HAP-1 (cell line): Measurements from ENCODE around the gene EVX2.

Source experiments
- DNase-seq, 2 experiments: peaks; one replicate each; pipeline ENCODE4 v3.0.0-alpha.2; 2016 to 2020; ENCODE audit warnings: low spot score in 2 of 2
- H3K27me3 ChIP-seq: fragments of 250-450 bp; sonication (Bioruptor Pico); 2 replicates; pipeline ENCODE4 v1.5.1; 2020; ENCODE audit warnings: low read depth, mild to moderate bottlenecking, moderate library complexity
- H3K36me3 ChIP-seq: fragments of 250-450 bp; sonication (Bioruptor Pico); replicated peaks from 2 replicates; pipeline ENCODE4 v1.5.1; 2020; ENCODE audit warnings: mild to moderate bottlenecking
- H3K4me1 ChIP-seq: fragments of 250-450 bp; sonication (Bioruptor Pico); 2 replicates; pipeline ENCODE4 v1.5.1; 2020; ENCODE audit warnings: mild to moderate bottlenecking
- H3K4me3 ChIP-seq: fragments of 250-450 bp; sonication (Bioruptor Pico); 2 replicates; pipeline ENCODE4 v1.5.1; 2020; ENCODE audit warnings: mild to moderate bottlenecking, moderate library complexity
- H3K9me3 ChIP-seq: fragments of 250-450 bp; sonication (Bioruptor Pico); 2 replicates; pipeline ENCODE4 v1.5.1; 2020; ENCODE audit warnings: mild to moderate bottlenecking, moderate library complexity
- in situ Hi-C: fragments of 300-500 bp; cut with MboI; formaldehyde crosslinking; loops from 3 replicates; pipeline ENCODE4 v1.14.3; 2020; ENCODE audit warnings: low sequenced_read_pairs, inconsistent platforms, mixed read lengths

Gene EVX2

DNA sequence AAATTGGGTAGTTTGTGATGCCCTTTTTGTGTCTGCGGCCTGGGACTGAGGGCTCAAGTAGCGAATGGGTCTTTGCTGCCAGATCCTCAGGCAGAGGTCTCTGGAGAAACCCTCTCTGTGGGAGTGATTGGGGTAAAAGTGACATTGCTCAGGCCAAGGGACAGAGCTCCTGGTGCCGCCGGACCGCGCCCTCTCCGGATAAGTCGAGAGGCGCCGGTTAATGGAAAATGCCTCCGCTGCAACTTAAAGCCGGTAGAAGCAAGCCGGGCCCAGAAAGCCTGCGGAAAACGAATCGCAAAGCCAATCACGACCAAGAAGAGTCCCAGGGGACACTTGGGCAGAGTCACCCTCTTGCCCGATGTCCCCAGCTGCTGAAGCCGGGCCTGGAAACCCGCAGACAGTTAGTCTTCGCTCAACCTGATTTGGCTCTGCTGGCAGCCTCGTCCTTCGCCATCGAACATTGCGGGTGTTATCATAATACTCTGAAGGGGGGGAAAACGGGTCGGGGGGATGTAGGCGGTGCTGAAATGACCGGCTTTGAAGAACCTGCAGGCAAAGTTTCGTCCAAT lies 15.5 kb upstream of the EVX2 start:
- in situ Hi-C loops = loop anchor here (5.0 to 25.0 kb wide), 4 partner anchors 412 to 1387 kb away; no protein-coding TSS in a partner anchor
- no peak overlapping the region for H3K4me3 ChIP-seq

DNA sequence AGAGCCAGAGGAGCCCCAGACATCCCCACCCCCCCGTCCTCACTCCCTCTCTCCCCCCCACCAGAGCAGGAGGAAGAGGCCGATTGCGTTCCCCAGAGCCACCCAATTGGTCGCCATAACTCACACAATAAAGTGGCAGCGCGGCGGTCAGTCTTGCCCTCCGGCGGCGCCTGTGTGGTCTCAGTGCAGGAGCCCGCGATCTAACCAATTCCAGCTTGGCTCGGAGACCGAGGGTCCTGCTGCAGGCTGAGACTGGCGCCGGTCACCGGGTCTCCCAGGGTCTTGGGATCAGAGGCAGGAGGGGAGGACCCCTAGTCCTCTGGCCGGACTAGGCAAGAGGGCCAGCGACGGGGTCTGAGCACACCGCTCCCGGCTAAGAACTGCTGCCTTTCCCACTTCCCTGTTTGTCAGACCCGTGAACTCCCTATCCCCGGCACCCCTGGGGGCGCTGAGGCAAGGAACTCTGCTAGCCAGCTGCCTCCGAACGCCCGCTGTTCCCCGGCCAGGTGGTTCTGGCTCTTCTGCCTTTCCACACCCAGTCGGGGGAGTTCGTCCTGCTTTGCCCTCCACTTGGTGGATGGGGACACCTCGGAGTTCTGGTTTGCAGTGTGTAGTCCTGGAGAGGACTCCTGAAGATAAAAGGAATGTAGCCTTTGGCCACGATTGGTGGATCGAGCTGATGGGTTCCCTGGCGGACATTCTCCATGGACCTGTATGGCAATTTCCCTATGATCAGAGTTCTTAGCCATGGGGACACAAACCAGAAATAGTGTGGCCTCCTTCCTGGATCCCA lies 14.8 kb upstream of the EVX2 start:
- no peaks in the 10 kb centered on the region for H3K27me3 ChIP-seq
- no peak overlapping the region for H3K4me3 ChIP-seq
- no peak for DNase-seq
- H3K9me3 ChIP-seq = no peaks in the 10 kb centered on the region
- in situ Hi-C loops = loop anchor here (5.0 to 25.0 kb wide), 4 partner anchors 411 to 1386 kb away; no protein-coding TSS in a partner anchor
- no peaks in the 10 kb centered on the region for H3K36me3 ChIP-seq
- peaks cover 25% of the 10 kb centered on the region for H3K4me1 ChIP-seq

More for the DNA sequence above, 15.5 kb upstream of the EVX2 start:
- no peak for DNase-seq
- Histone ChIP-seq H3K9me3 (no peaks in the 10 kb centered on the region), H3K27me3 (no peaks in the 10 kb centered on the region), H3K36me3 (no peaks in the 10 kb centered on the region), H3K4me1 (peaks cover 20% of the 10 kb centered on the region)

DNA sequence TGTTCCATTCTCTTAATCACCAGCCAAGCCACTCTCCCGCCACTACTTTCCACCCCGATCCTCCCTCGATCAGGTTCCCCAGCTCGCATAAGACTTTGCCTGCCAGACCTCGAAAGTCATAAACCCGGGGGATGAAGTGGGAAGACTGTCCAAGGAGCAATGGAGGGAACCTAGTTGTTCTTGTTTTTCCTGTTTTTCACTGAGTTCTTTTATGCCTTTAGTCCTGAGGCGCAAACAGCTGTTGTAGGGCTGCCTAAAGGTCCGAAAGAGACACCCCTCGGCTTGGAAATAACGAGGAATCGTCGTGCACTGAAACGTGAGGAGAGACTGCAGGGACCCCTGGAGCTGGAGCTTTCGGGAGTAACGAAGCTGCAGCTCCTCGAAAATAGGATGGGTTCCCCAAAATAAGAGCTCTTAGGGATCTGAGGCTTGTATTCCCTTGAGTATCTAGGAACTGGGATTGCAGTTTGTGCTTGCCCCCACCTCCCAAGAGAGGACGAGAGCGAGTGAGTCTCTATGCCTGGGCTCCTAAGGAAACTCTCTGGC lies 14.1 kb upstream of the EVX2 start:
- no peaks in the 10 kb centered on the region for H3K36me3 ChIP-seq
- no peaks in the 10 kb centered on the region for H3K9me3 ChIP-seq
- no peaks in the 10 kb centered on the region for H3K27me3 ChIP-seq
- in situ Hi-C loops = loop anchor here (5.0 to 25.0 kb wide), 4 partner anchors 411 to 1386 kb away; no protein-coding TSS in a partner anchor
- peaks cover 30% of the 10 kb centered on the region for H3K4me1 ChIP-seq
- H3K4me3 ChIP-seq = peak overlapping the region; percentile 37
- no peak for DNase-seq

DNA sequence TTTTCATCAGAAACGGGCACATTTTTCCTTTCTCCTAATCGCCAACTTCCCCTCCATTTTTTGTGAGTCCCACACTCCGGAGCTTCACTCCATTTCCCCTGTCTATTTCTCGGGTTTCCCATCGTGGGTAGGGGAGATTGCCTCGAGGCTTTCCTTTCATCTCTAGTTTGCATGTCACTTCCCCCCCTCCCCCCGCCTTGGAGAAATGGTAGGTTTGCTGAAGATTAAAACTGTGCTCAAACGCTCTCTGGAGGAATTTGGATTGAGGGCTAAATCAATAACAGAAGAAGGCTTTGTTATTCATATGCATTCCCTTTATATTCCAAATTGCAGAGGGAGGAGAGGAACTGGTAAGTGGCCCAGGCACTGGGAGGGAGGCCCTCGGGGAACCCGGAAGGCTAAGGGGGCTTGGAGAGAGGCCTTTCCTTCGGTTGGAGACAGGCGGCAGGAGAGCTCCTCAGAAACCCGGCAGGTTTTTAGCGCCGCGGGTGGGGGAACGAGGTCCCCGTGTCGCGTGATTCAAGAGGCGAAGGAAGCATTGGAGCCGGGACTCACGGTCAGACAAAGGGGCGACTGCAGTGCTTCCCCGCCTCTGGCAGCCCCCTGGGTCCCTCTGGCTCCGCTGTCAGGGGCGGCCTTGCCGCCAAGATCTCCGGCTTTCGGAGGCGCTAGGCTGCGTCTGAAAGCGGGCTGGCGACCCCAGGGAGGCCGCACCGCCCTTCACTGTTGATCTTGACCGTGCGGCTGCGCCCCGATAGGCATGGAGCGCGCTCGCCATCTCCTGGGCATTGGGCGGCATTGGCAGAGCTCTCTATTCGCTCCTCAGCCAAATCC lies 13.4 kb upstream of the EVX2 start:
- H3K27me3 ChIP-seq = no peaks in the 10 kb centered on the region
- H3K4me1 ChIP-seq = peaks cover 30% of the 10 kb centered on the region
- peak overlapping the region; percentile 37 for H3K4me3 ChIP-seq
- in situ Hi-C loops = loop anchor here (5.0 to 25.0 kb wide), 4 partner anchors 410 to 1385 kb away; no protein-coding TSS in a partner anchor
- no peaks in the 10 kb centered on the region for H3K36me3 ChIP-seq
- peak; percentile 93 to 99 for DNase-seq
- H3K9me3 ChIP-seq = no peaks in the 10 kb centered on the region

DNA sequence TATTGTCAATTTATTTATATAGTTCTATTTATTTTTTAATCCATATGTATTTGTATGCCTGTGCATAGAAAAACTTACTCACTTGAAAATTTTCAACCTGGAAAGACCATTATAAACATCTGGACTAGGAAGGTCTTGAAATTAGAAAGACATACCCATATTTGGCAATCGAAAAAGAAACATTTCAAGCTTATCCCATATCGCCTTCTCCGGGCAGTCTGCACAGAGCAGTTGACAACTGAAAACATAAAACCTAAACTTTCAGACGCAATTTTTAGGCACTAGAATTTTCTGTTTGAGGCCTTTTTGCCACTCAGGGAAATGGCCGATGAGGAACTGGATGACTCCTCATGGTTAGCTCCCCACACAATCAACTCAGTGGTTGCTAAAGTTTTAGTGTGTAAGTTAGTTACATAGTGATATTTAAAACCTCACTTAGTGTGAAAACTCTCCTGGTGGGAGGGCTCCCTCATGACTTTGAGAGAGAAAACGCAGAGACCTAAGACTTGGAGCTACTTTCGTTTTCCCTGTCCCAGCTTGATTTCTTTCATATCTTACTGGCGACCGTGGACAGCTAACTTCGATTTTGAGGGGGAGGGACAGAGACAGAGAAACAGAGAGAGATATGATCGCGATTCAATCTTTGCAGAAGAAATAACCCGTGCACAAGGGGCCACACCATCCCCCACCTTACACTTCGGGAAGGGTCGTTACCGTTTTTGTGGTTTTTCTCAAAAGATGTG lies 12.7 kb upstream of the EVX2 start:
- in situ Hi-C loops = loop anchor here (5.0 to 25.0 kb wide), 4 partner anchors 409 to 1384 kb away; no protein-coding TSS in a partner anchor
- H3K4me3 ChIP-seq = peak overlapping the region; percentile 37
- no peaks in the 10 kb centered on the region for H3K36me3 ChIP-seq
- no peaks in the 10 kb centered on the region for H3K27me3 ChIP-seq
- no peaks in the 10 kb centered on the region for H3K9me3 ChIP-seq
- peaks cover 30% of the 10 kb centered on the region for H3K4me1 ChIP-seq
- peak; percentile 31 to 44 for DNase-seq

DNA sequence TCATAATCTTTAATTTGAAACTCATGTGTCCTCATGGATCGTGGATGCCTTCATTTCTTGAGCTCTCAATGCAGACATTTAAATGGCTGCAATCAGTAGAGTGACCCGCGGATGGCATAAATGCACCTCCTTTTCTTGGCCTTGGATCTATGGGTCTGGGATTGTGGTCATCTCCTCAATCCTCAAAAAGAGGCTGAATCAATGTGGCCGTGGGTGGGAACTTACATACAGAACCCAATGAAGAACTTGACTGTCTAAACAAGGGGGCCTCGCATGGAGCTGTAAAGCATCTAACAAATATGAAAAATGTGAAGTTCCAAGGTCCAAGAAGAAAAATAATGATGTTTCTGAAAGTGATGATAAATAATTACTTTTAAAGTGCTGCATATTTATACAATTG lies 11.7 kb upstream of the EVX2 start:
- in situ Hi-C loops = loop anchor here (5.0 to 25.0 kb wide), 4 partner anchors 408 to 1383 kb away; no protein-coding TSS in a partner anchor
- Histone ChIP-seq H3K4me3 (no peak overlapping the region), H3K36me3 (no peaks in the 10 kb centered on the region), H3K9me3 (no peaks in the 10 kb centered on the region), H3K4me1 (peaks cover 30% of the 10 kb centered on the region), H3K27me3 (no peaks in the 10 kb centered on the region)
- DNase-seq = no peak

DNA sequence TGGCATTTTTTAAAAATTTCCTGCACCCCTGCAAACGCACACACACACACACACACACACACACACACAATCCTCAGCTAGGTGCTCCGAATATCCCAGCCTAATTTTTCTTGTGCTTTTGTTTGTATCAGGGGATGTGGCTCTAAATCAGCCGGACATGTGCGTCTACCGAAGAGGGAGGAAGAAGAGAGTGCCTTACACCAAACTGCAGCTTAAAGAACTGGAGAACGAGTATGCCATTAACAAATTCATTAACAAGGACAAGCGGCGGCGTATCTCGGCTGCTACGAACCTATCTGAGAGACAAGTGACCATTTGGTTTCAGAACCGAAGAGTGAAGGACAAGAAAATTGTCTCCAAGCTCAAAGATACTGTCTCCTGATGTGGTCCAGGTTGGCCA lies 10.6 kb upstream of the EVX2 start:
- H3K27me3 ChIP-seq = no peaks in the 10 kb centered on the region

DNA sequence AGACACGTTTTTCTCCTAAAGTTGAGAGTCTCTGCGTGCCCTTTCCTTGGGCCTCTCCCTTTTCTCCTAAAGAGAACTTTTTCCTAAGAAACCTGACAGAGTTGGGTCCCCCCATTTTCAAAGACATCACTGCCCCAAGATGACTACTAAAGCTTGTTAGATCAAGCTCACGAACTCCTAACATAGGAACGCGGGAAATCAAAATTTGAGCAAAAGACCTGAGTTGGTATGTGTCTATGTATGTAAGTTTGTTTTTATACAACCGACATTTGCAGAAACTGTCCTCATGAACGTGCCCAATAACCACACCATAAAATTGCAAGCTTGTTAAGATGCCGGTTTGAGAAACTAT lies 10.1 kb upstream of the EVX2 start:
- Histone ChIP-seq H3K9me3 (no peaks in the 10 kb centered on the region), H3K4me3 (peak overlapping the region; percentile 41), H3K36me3 (no peaks in the 10 kb centered on the region), H3K27me3 (no peaks in the 10 kb centered on the region), H3K4me1 (peaks cover 30% of the 10 kb centered on the region)
- in situ Hi-C loops = loop anchor here (10.0 to 25.0 kb wide), 3 partner anchors 729 to 1382 kb away; no protein-coding TSS in a partner anchor
- no peak for DNase-seq

More for the DNA sequence above, 10.6 kb upstream of the EVX2 start:
- Histone ChIP-seq H3K4me3 (peak overlapping the region; percentile 41), H3K36me3 (no peaks in the 10 kb centered on the region), H3K4me1 (peaks cover 30% of the 10 kb centered on the region), H3K9me3 (no peaks in the 10 kb centered on the region)
- in situ Hi-C loops = loop anchor here (10.0 to 25.0 kb wide), 3 partner anchors 730 to 1382 kb away; no protein-coding TSS in a partner anchor
- DNase-seq = no peak

DNA sequence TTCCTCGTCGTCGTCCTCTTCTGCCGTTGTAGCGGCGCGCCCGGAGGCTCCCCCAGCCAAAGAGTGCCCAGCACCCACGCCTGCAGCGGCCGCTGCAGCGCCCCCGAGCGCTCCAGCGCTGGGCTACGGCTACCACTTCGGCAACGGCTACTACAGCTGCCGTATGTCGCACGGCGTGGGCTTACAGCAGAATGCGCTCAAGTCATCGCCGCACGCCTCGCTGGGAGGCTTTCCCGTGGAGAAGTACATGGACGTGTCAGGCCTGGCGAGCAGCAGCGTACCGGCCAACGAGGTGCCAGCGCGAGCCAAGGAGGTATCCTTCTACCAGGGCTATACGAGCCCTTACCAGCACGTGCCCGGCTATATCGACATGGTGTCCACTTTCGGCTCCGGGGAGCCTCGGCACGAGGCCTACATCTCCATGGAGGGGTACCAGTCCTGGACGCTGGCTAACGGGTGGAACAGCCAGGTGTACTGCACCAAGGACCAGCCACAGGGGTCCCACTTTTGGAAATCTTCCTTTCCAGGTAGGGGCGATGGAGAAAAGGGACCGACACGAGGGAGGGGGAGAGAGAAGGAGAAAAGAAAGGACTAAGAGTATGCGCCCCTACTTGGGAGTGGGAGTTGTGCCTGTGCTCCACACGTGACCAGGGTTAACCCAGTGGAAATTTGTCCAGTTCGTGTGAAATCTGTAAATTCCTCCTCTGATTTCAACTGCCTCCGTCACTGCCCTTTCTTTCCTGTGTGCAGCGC lies 9.6 kb upstream of the EVX2 start:
- peak overlapping the region; percentile 41 for H3K4me3 ChIP-seq

DNA sequence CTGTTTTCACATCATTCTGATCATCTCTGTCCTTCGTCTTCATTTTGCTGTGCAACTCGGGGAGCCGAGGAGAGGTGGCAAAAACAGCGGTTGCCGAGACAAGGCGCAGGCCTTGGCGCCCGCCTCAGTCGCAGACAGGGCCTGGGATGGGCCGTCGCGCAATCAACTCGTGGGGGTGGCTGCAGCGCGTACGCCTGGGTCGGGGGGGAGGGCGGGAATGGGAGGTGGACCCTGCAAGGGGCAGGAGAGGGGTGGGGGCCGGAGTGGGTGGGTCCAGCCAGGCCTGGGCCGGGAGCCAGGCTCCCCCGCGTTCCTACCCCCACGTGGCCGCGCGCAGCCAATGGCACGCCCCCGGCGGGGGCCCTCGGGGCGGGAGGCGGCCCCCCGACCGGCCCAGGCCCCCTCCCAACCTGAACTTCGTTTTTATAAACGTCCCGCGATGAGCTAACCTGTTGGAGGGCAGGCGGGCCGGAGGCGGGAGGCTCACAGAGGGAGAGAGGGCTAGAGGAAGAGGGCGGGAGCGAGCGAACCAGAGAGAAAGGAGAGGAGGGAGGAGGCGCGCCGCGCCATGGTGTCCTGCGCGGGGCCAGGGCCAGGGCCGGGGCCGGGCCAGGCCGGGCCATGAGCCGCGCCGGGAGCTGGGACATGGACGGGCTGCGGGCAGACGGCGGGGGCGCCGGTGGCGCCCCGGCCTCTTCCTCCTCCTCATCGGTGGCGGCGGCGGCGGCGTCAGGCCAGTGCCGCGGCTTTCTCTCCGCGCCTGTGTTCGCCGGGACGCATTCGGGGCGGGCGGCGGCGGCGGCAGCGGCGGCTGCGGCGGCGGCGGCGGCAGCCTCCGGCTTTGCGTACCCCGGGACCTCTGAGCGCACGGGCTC lies 8.7 kb upstream of the EVX2 start, which contains the start of gene HOXD13:
TSS of gene HOXD13 (plus strand) at position 452 of the 875 bp plus-strand sequence. CDS start at position 622, 170 bp downstream.
- Histone ChIP-seq H3K36me3 (no peaks in the 10 kb centered on the region), H3K9me3 (no peaks in the 10 kb centered on the region), H3K27me3 (no peaks in the 10 kb centered on the region), H3K4me3 (peak within 1 kb of the TSS; percentile 41), H3K4me1 (peaks cover 35% of the 10 kb centered on the region)
- DNase-seq = peak; percentile 53 to 78
- in situ Hi-C loops = loop anchor here (10.0 to 25.0 kb wide), 3 partner anchors 728 to 1380 kb away; no protein-coding TSS in a partner anchor

More for the DNA sequence above, 9.6 kb upstream of the EVX2 start:
- H3K27me3 ChIP-seq = no peaks in the 10 kb centered on the region
- H3K36me3 ChIP-seq = no peaks in the 10 kb centered on the region
- in situ Hi-C loops = loop anchor here (10.0 to 25.0 kb wide), 3 partner anchors 729 to 1381 kb away; no protein-coding TSS in a partner anchor
- peaks cover 35% of the 10 kb centered on the region for H3K4me1 ChIP-seq
- DNase-seq = peak; percentile 48 to 58
- no peaks in the 10 kb centered on the region for H3K9me3 ChIP-seq
